HuH-7 (cell line): Measurements from ENCODE around the gene CES1.
"Not testable (repeated sequence)": the region's sequence is repeated elsewhere in the genome, so short reads cannot be mapped to it uniquely, and the experiment has no call there.

Experiments
- DNase-seq: peaks from one replicate; pipeline ENCODE4 v3.0.0; 2011; ENCODE audit warnings: low spot score

CES1 gene

DNA sequence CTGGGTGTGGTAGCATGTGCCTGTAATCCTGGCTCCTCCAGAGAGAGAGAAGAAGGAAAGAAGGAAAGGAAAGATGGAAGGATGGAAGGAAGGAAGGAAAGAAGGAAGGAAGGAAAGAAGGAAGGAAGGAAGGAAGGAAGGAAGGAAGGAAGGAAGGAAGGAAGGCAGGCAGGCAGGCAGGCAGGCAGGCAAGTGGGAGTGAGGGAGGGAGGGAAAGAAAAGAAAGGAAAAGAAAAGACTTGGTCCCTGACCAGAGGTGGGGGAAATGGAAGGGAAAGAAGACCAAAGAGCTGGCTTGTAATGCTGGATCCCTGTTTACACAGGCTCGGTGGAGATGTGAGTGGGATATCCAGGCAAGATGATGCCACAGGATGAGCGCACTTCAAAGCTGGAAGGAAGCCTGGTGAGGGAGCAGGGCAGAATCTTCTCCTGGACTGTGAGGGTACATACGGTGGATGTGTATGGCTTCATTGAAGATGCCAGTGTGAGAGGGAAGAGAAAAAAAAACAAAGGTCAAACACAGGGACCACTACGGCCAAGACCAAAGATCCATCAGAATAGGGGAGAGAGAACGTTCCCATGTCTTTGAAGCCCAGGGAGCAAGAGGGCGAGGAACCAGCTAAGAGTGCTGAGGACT, 2.1 kb downstream of the CES1 start:
- no peak for DNase-seq

DNA sequence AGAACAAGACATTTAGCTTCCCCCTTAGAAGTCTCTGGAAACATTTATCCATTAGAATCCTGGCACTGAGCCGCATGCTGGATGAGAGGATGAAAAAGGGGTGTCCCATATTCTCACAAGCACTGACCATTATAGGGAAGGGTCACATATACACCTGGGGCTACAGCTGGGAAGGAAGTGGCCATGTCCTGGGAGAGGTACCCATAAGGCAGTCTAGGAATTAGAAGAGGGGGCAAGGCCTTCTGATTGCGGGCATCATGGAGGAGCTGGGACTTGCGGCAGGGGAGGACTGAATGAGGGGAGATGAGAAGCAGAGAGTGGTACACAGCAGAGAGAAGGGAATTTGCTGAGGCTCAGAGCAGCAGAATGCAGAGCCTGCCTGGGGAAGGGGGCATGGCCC, 3.7 kb downstream of the CES1 start:
- DNase-seq, result not testable (repeated sequence)

DNA sequence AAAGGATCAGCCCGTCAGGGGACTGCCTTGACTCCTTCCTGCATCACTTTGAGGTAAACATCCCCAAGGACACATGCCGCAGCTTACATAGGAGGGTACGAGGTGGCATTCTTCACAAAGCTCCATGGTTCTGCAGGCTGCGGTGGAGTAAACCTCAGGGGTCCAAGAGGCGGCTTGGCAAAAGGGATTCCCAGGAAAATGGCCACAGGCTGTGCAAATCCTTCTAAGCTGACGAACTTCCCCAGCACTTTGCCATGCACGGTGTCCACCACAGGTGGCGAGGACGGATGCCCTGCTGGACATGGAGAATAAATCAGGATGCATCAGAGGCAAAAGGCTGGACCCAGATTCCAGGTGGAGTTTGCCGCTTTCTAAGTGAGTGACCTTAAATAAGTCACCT, 4.2 kb downstream of the CES1 start:
- DNase-seq, result no peak

DNA sequence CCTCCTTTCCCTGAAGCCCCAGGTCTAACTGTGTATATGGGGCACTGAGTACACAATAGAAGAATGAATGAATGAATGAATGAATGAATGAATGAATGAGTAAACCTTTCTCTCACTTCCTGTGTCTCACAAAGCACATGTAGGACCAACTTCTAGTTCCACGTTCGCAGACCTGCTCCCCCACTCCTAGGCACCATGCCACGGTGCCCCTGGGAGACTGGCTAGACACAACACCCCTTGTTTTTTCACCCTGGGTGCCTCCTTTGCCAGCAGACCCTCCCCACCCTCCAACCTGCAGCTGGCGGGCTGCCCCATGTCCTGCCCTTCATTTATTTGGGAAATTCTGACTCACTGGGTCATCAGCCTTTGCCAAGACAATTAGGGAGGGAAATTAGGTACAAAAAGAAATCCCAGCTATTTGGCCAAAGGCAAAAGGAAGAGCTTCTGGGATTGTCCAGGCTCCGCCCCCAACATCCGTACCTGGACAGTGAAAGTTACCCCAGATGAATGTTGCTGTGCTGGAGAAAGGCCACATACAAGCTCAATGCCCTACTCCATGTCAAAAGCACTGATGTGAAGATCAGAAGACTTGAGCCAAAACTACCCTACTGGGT, 7.7 kb downstream of the CES1 start:
- DNase-seq, result no peak

- no peak for DNase-seq
Observed at GRCh38 chr16:55824473-55825000, 8.4 kb downstream of the CES1 start.

DNA sequence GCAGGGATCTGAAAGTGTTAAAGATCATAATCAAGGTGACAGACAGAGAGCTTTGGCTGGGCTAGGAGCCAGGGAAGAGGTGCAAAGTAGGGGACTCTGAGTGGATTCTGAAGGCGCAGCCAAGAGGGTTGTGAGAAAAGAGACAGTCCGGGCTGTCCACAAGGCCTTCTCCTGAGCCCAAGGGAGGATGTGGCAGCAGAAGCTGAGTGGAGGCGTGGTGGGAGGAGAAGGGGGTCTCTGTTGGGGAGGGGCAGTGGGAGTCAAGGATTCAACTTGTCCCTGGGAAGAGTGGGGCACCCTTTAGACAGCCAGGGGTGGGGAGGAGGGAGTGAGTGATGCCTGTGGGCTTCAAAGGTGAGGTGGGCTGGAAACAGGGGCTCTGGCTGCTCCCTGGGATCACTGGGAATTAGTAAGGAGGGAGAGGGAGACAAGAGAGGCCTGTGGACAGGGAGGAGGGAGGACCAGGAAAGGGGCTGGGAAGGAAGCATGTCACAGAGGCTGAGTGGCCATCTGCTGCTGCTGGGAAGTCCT, 10.6 kb downstream of the CES1 start:
- no peak for DNase-seq

DNA sequence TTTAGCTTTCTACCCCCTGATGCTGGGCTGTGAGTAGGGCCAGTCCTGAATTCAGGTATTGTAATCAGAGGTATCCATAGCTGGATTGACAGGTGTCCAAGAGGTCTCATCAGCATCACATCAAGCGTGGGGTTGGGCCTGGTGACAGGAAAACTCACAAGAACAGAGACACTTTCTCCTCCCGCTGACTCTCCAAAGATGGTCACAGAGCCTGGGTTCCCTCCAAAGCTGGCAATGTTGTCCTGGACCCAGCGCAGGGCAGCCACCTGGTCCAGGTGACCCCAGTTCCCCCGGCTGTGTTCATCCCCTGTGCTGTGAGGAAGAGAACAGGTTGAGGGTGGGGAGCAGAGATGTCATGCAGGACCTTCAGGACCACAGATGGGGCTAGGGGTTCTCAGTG, 11.7 kb downstream of the CES1 start:
- DNase-seq, result no peak

- DNase-seq, result no peak
Observed at GRCh38 chr16:55820615-55821014, 12.3 kb downstream of the CES1 start.

- DNase-seq, result no peak
Observed at GRCh38 chr16:55817236-55817912, 15.5 kb downstream of the CES1 start.

DNA sequence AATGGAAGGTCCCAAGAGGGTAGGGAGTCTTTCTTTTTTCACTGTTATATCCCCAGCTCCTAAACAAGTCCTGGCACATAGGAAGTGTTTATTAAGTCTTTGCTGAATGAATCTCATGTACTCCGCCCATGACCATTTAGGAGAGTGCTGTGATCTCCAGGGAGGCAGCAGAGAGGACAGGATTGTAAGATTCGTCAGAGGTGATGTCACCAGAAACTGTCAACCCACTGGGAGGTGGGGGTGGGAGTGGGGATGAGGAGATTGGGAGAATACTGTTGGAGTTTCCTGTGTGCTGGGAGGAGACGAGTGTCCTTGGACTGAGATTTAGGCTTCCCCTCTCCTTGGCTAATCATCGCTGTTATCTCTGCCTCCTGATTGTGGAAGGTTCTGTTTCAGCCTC, 16.7 kb downstream of the CES1 start:
- not testable (repeated sequence) for DNase-seq

GRCh38 chr16:55815320-55815719, 17.6 kb downstream of the CES1 start:
- no peak for DNase-seq

DNA sequence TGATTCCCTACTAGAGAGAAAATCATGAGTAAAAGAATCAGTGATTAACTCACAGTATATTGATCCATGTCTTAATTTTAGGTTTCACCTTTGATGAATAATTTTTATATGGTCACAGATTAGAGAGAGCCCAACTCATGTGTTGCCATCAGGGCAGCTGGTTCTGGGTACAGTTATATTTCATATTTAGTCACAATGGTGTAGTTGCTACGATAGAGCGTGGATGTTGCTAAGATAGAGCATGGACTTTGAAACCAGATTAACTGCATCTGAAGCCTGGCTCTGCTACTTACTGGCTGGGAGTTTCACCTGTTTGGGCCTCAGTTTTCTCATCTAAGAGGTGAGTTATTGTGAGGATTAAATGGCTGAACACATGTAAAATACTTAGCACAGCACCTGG, 18.7 kb downstream of the CES1 start:
- not testable (repeated sequence) for DNase-seq

GRCh38 chr16:55813730-55814129, 19.2 kb downstream of the CES1 start:
- not testable (repeated sequence) for DNase-seq

- no peak for DNase-seq
Observed at GRCh38 chr16:55812951-55813350, 19.9 kb downstream of the CES1 start.

GRCh38 chr16:55811811-55812210, 21.1 kb downstream of the CES1 start:
- DNase-seq, result no peak

GRCh38 chr16:55810451-55810961, 22.4 kb downstream of the CES1 start:
- DNase-seq, result no peak

GRCh38 chr16:55809851-55810250, 23.0 kb downstream of the CES1 start:
- DNase-seq, result no peak

DNA sequence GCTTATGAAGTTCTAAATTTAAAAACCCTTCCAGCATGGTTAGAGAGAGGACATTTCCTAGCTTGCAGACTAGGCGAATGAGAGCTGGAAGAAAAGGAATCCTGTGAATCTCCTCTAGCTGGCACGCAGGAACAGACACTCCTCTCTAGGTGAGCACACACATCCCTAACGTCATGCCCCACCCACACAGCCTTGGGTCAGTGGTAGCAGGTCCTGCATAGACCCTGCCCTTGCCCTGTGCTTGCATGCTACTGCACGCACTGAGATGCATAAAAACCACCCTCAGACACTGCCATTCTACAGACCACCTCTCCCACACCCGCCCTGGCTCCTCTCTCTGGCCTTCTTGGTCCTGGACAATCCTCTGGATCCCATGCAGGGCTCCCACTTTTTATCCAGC, 23.5 kb downstream of the CES1 start:
- DNase-seq, result no peak

DNA sequence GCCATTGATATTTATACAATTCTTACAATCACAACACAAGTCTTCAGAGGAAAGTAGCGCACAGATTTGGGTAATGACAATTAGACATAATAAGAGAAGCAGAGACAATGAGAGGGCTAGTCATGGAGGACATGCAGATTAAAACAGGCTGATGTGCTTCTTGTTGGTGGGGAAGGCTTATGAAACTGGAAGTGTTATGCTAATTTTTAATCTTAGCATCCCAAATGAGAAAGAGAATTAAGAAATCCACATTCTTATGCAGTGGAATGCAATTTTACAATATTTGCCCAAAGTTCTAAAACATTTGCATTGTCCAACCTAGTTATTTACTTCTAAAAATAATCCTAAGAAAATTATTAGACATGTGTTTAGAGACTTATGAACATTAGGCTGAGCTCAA, 24.6 kb downstream of the CES1 start:
- not testable (repeated sequence) for DNase-seq

- not testable (repeated sequence) for DNase-seq
Observed at GRCh38 chr16:55805104-55805503, 27.8 kb downstream of the CES1 start.

DNA sequence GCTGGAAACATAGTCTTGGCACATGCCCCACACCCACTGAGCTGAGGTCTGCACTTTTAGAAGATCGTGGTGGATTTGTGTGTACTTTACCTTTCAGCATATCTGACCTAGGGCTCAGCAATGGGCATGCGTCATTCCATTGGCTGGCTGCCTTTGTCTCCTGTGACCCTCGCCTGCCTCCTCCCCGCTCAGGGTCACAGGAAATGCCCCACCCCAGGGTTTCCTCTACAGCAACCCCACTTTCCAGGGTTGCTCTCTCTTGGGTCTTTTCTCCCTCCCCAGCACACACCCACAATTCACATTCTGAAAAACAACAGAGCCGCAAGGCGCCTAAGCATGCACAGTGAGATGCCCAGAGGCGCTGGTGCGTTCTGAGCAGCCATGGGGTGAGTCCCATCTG, 29.2 kb downstream of the CES1 start:
- not testable (repeated sequence) for DNase-seq

GRCh38 chr16:55792934-55793374, 39.9 kb downstream of the CES1 start:
- DNase-seq, result not testable (repeated sequence)

DNA sequence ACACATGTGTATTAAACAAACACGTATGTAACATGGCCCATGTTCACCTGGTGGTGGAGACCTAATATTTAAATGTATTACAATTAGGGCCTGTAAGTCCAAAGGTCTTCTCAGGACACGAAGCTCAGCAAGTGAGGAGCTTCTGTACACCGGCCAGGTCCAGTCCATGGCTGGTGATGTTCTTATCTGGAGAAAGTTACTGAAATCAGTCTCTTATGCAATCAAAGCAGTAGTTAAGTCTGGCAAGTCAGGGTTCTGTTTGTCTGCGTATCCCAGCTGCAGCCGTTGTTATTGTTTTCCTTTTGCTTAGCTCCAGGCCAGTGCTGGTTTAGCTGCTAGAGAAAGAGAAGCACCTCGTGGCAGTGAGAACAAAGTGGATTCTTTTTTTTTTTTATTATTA, 41.4 kb downstream of the CES1 start:
- not testable (repeated sequence) for DNase-seq
